Measurements from ENCODE around the gene PHTF2. TPM values are rescaled to one million over a fixed set of nuclear protein-coding genes. Genes with fewer than 3 reads are reported as not detected.
A peak's percentile ranks its signal among the peaks of the same experiment; 100 is the strongest.

PHTF2 gene
- total RNA-seq, 1 donor from 2014 or later, result 31.2 TPM

DNA sequence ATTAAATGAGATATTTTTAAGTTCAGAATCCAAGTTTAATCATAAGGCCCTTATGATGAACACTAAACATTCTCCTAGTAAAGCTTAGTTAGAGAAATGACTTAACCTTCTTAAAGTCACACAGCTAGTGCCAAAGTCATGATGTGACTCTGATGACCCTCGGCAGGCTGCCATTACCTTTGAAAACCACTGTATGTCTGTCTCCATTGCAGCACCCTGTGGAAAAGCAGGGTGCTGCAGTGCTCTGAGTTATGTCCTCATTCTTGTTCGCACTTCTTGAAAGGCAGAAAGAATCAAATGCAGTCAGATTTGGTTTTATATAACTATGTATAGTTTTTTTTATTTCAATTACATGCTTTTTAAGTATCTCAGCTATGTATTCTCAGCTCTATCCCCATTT is 105.0 kb downstream of the PHTF2 start:
- H3K36me3 Mint-ChIP-seq (ENCODE audit: low read depth), result peaks cover 4% of the 10 kb centered on the region
- H3K9me3 Mint-ChIP-seq, result no peaks in the 10 kb centered on the region
- DNase-seq (ENCODE audit: low spot score), result no peak
- H3K27me3 Mint-ChIP-seq (ENCODE audit: insufficient read depth), result no peaks in the 10 kb centered on the region
- intact Hi-C loops (cut with micrococcal nuclease), result no loop called here
- H3K4me3 Mint-ChIP-seq, result no peak overlapping the region
- H3K4me1 Mint-ChIP-seq (ENCODE audit: low read depth), result peaks cover 6% of the 10 kb centered on the region
- H3K27ac Mint-ChIP-seq, result no peak overlapping the region

DNA sequence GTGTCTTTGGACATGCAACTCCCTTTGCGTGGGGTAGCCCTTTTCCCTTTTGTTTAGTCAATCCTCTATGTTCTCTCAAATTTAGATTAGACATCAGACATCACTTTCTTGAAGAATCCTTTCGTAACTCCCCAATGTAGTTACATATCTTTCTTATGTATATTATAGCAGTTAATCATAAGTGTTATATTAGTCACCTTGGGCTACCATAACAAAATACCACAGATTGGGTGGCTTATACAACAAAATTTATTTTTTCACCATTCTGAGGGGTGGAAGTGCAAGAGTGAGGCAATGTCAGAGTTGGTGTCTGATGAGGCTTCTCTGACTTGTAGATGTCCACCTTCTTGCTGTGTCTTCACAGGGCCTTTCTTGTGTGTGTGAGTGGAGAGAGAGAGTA is 105.7 kb downstream of the PHTF2 start:
- Mint-ChIP-seq H3K4me1 (ENCODE audit: low read depth) (peaks cover 6% of the 10 kb centered on the region), H3K9me3 (no peaks in the 10 kb centered on the region)

DNA sequence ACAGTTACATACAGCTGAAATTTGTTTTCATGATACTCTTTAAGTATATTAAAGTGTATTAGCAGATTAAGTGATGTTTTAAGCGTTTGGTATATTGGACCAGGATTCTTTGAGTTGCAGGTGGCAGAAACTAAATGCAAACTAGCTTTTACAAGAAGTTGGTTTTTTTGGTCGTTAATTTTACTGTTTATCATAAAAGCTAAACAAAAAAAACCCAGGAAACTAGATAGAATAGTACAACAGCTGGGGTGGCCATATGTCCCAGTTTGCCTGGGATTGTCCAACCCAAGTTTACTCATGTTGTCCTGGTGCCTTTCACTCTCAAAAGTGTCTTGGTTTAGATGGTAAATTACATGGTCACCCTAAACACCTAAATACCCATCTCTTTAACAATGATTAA is 108.7 kb downstream of the PHTF2 start:
- H3K4me3 Mint-ChIP-seq, result no peak overlapping the region
- intact Hi-C loops (cut with micrococcal nuclease), result no loop called here
- peaks cover 8% of the 10 kb centered on the region for H3K36me3 Mint-ChIP-seq (ENCODE audit: low read depth)
- no peak overlapping the region for H3K27ac Mint-ChIP-seq
- no peak for DNase-seq (ENCODE audit: low spot score)
- no peaks in the 10 kb centered on the region for H3K27me3 Mint-ChIP-seq (ENCODE audit: insufficient read depth)
- peaks cover 6% of the 10 kb centered on the region for H3K4me1 Mint-ChIP-seq (ENCODE audit: low read depth)
- no peaks in the 10 kb centered on the region for H3K9me3 Mint-ChIP-seq

More for the DNA sequence above, 105.7 kb downstream of the PHTF2 start:
- Mint-ChIP-seq H3K27me3 (ENCODE audit: insufficient read depth) (no peaks in the 10 kb centered on the region), H3K4me3 (no peak overlapping the region), H3K27ac (no peak overlapping the region), H3K36me3 (ENCODE audit: low read depth) (peaks cover 4% of the 10 kb centered on the region)
- no peak for DNase-seq (ENCODE audit: low spot score)
- intact Hi-C loops (cut with micrococcal nuclease), result no loop called here

GRCh38 chr7:77908664-77909063 is 110.1 kb downstream of the PHTF2 start:
- peaks cover 6% of the 10 kb centered on the region for H3K4me1 Mint-ChIP-seq (ENCODE audit: low read depth)
- intact Hi-C loops (cut with micrococcal nuclease), result no loop called here
- H3K27me3 Mint-ChIP-seq (ENCODE audit: insufficient read depth), result no peaks in the 10 kb centered on the region

GRCh38 chr7:77910124-77910523 is 111.6 kb downstream of the PHTF2 start:
- H3K4me1 Mint-ChIP-seq (ENCODE audit: low read depth), result peaks cover 6% of the 10 kb centered on the region
- H3K9me3 Mint-ChIP-seq, result no peaks in the 10 kb centered on the region
- peaks cover 6% of the 10 kb centered on the region for H3K36me3 Mint-ChIP-seq (ENCODE audit: low read depth)
- no peak for DNase-seq (ENCODE audit: low spot score)
- intact Hi-C loops (cut with micrococcal nuclease), result no loop called here
- H3K27ac Mint-ChIP-seq, result no peak overlapping the region
- H3K4me3 Mint-ChIP-seq, result no peak overlapping the region
- no peaks in the 10 kb centered on the region for H3K27me3 Mint-ChIP-seq (ENCODE audit: insufficient read depth)

More at GRCh38 chr7:77908664-77909063, 110.1 kb downstream of the PHTF2 start:
- no peak for DNase-seq (ENCODE audit: low spot score)
- H3K27ac Mint-ChIP-seq, result no peak overlapping the region
- H3K36me3 Mint-ChIP-seq (ENCODE audit: low read depth), result peaks cover 8% of the 10 kb centered on the region
- H3K9me3 Mint-ChIP-seq, result no peaks in the 10 kb centered on the region
- H3K4me3 Mint-ChIP-seq, result no peak overlapping the region

DNA sequence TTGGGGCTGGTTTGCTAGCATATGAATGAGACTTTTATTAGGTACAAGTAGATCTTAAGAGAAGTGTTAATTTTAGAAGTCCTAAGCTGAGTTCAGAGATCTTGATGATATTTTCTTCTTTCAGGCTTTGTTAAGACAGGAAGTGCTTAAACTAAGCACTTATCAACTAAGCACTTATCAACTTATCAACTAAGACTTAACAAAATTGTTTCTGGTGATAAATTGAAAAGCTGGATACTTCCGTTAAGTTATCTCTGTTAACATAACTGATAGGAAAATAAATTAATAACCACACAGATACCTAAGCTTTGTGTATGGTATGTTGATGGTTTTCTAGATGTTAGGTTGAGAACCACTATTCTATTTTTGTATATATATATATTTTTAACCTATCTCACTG is 113.7 kb downstream of the PHTF2 start:
- H3K36me3 Mint-ChIP-seq (ENCODE audit: low read depth), result peaks cover 6% of the 10 kb centered on the region
- intact Hi-C loops (cut with micrococcal nuclease), result no loop called here
- H3K27ac Mint-ChIP-seq, result no peak overlapping the region

GRCh38 chr7:77913977-77914607 is 115.5 kb downstream of the PHTF2 start:
- H3K4me3 Mint-ChIP-seq, result no peak overlapping the region
- no peaks in the 10 kb centered on the region for H3K9me3 Mint-ChIP-seq
- H3K36me3 Mint-ChIP-seq (ENCODE audit: low read depth), result peaks cover 6% of the 10 kb centered on the region
- H3K4me1 Mint-ChIP-seq (ENCODE audit: low read depth), result peaks cover 6% of the 10 kb centered on the region
- intact Hi-C loops (cut with micrococcal nuclease), result no loop called here
- peak overlapping the region; percentile 41 for H3K27ac Mint-ChIP-seq
- DNase-seq (ENCODE audit: low spot score), result no peak
- H3K27me3 Mint-ChIP-seq (ENCODE audit: insufficient read depth), result no peaks in the 10 kb centered on the region

More for the DNA sequence above, 113.7 kb downstream of the PHTF2 start:
- Mint-ChIP-seq H3K27me3 (ENCODE audit: insufficient read depth) (no peaks in the 10 kb centered on the region), H3K9me3 (no peaks in the 10 kb centered on the region), H3K4me3 (no peak overlapping the region), H3K4me1 (ENCODE audit: low read depth) (peaks cover 6% of the 10 kb centered on the region)
- DNase-seq (ENCODE audit: low spot score), result no peak

DNA sequence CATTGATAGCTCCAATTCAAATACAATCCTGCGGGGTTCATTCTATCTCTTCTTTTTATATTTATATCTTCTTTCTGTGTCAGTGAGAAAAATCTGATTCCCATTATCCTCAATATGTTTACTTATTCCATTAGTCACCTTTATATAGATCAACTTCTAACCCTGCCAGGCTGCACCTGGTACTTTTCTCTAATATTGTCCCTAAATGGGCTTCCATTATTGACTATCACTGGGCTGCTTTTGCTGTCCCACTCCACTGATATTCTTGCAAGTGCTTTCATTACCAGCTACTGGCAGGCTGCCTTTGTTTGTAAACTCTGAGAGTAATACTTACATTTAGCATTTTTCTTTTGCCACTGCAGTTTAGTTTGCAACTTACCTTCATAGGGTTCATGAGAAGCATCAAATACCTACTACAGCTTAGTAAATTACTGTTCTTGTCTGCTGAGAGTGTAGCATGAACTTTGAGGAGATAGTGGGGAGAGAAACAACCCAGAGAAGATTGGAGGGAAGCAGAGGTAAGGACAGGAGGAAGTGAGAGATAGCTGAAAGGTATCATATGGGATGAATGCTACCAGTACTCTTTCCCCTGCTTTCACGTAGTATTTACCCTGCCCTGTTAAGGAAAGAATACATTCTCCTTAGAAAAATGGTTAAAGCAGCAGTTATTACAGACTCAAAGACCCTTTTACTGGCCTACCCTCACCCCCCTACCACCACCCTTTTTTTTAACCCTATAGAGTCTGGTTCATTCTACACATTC is 119.1 kb downstream of the PHTF2 start:
- no peaks in the 10 kb centered on the region for H3K27me3 Mint-ChIP-seq (ENCODE audit: insufficient read depth)
- no peak overlapping the region for H3K27ac Mint-ChIP-seq
- no peak for DNase-seq (ENCODE audit: low spot score)
- no peaks in the 10 kb centered on the region for H3K9me3 Mint-ChIP-seq
- H3K36me3 Mint-ChIP-seq (ENCODE audit: low read depth), result peaks cover 6% of the 10 kb centered on the region
- H3K4me1 Mint-ChIP-seq (ENCODE audit: low read depth), result peaks cover 6% of the 10 kb centered on the region
- H3K4me3 Mint-ChIP-seq, result no peak overlapping the region
- intact Hi-C loops (cut with micrococcal nuclease), result no loop called here

DNA sequence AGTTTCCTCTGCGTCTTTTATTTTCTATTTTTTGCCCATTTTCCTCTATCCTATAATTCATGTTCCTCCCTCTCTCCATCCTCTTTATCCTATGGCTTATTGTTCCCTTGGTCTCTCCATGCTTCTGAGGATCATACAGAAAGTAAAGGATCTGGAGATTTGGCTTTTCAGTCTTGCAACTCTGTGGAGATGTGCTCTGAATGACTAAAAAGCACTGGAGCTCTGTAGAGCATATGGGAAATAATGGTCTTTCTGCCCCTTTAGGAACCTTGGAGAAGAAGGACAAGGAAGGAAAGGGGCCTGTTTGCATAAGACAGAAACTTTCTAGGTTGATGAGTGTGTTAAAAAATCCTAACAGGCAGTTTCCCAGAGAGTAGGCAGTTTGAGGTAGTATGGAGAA is 120.1 kb downstream of the PHTF2 start:
- Mint-ChIP-seq H3K4me1 (ENCODE audit: low read depth) (peaks cover 11% of the 10 kb centered on the region), H3K9me3 (no peaks in the 10 kb centered on the region), H3K27ac (no peak overlapping the region), H3K36me3 (ENCODE audit: low read depth) (peaks cover 7% of the 10 kb centered on the region), H3K4me3 (no peak overlapping the region), H3K27me3 (ENCODE audit: insufficient read depth) (no peaks in the 10 kb centered on the region)
- no peak for DNase-seq (ENCODE audit: low spot score)
- intact Hi-C loops (cut with micrococcal nuclease), result no loop called here

DNA sequence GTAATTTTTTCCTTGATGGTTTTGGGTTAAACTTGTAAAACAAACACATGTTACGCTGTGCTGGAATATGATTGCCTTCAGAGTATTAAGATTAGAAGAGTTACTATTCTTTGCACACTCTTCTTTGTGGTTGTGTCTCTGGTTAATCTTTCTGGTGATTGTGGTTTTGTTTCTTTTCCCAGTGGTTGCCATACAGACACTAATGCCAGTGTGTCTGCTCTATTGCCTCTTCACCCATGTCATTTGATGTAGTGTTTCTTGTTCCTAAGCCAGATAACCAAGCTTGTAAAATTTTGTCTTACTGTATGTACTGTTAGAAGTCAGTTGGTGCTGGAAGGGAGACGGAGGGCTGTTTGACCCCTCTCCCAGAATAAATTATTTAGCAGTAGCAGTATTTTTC is 124.8 kb downstream of the PHTF2 start:
- no peaks in the 10 kb centered on the region for H3K27me3 Mint-ChIP-seq (ENCODE audit: insufficient read depth)
- no peak for DNase-seq (ENCODE audit: low spot score)
- no peak overlapping the region for H3K4me3 Mint-ChIP-seq
- H3K27ac Mint-ChIP-seq, result no peak overlapping the region
- peaks cover 6% of the 10 kb centered on the region for H3K4me1 Mint-ChIP-seq (ENCODE audit: low read depth)
- intact Hi-C loops (cut with micrococcal nuclease), result no loop called here
- H3K9me3 Mint-ChIP-seq, result no peaks in the 10 kb centered on the region
- H3K36me3 Mint-ChIP-seq (ENCODE audit: low read depth), result peaks cover 5% of the 10 kb centered on the region

GRCh38 chr7:77930496-77930895 is 131.9 kb downstream of the PHTF2 start:
- no peak overlapping the region for H3K27ac Mint-ChIP-seq
- no peaks in the 10 kb centered on the region for H3K9me3 Mint-ChIP-seq
- H3K4me1 Mint-ChIP-seq (ENCODE audit: low read depth), result peaks cover 2% of the 10 kb centered on the region
- H3K4me3 Mint-ChIP-seq, result no peak overlapping the region
- intact Hi-C loops (cut with micrococcal nuclease), result no loop called here
- DNase-seq (ENCODE audit: low spot score), result no peak
- H3K27me3 Mint-ChIP-seq (ENCODE audit: insufficient read depth), result no peaks in the 10 kb centered on the region
- H3K36me3 Mint-ChIP-seq (ENCODE audit: low read depth), result peaks cover 6% of the 10 kb centered on the region

- no peak for DNase-seq (ENCODE audit: low spot score)
- Mint-ChIP-seq H3K4me3 (no peak overlapping the region), H3K9me3 (no peaks in the 10 kb centered on the region), H3K4me1 (ENCODE audit: low read depth) (peaks cover 7% of the 10 kb centered on the region), H3K27me3 (ENCODE audit: insufficient read depth) (no peaks in the 10 kb centered on the region), H3K27ac (no peak overlapping the region), H3K36me3 (ENCODE audit: low read depth) (peaks cover 6% of the 10 kb centered on the region)
- intact Hi-C loops (cut with micrococcal nuclease), result no loop called here
These were observed 133.3 kb downstream of the PHTF2 start for GRCh38 chr7:77931841-77932240.

DNA sequence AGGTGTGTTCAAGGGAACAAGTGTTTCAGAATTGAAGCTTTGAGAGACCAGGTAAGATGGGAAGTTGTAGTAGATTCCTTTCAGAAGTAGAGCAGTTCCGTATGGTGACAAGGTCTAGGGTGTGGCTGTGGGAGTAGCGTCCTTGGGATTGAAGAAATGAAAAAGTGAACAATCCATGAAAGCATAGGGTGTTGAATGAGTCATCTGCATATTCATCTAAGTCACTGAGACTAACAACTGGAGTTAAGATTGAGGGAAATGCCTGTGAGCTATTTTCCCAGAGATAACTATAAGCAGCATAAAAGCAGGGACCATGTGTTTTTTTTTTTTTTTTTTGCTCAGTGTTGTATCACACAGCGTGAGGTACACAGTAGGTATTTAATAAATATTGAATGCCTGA is 134.8 kb downstream of the PHTF2 start:
- Mint-ChIP-seq H3K9me3 (no peaks in the 10 kb centered on the region), H3K4me3 (no peak overlapping the region), H3K36me3 (ENCODE audit: low read depth) (peaks cover 6% of the 10 kb centered on the region), H3K4me1 (ENCODE audit: low read depth) (peaks cover 7% of the 10 kb centered on the region), H3K27ac (no peak overlapping the region), H3K27me3 (ENCODE audit: insufficient read depth) (no peaks in the 10 kb centered on the region)
- intact Hi-C loops (cut with micrococcal nuclease), result no loop called here
- DNase-seq (ENCODE audit: low spot score), result no peak
